Brain microvascular endothelial cell (primary cell): Measurements from ENCODE around the gene IL23R.
"Not testable (repeated sequence)": the region's sequence is repeated elsewhere in the genome, so short reads cannot be mapped to it uniquely, and the experiment has no call there.

Experiments
- DNase-seq: peaks from one replicate; pipeline ENCODE4 v3.0.0-alpha.2; 2020
- H3K27ac ChIP-seq: fragments of 250-450 bp; sonication (Bioruptor Pico); 2 replicates; pipeline ENCODE4 v1.5.1; 2020; ENCODE audit warnings: mild to moderate bottlenecking, moderate library complexity
- H3K27me3 ChIP-seq: fragments of 250-450 bp; sonication (Bioruptor Pico); replicated peaks from 2 replicates; pipeline ENCODE4 v1.5.1; 2020; ENCODE audit warnings: mild to moderate bottlenecking
- H3K36me3 ChIP-seq: fragments of 250-450 bp; sonication (Bioruptor Pico); replicated peaks from 2 replicates; pipeline ENCODE4 v1.5.1; 2020; ENCODE audit warnings: mild to moderate bottlenecking
- H3K4me3 ChIP-seq: 2 replicates; pipeline ENCODE4 v1.5.1; 2011; ENCODE audit warnings: low read depth, mild to moderate bottlenecking, control low read depth, low read length, moderate library complexity
- in situ Hi-C: cut with HindIII; loops from 2 replicates; pipeline ENCODE4 v1.10.0; 2017; ENCODE audit warnings: low sequenced_read_pairs, low pct_ligation_motif_present
- TF ChIP-seq, protein P1 (sequence below): IDR thresholded peaks from 2 replicates; pipeline ENCODE4 v1.5.1; 2011; ENCODE audit warnings: low read depth, mild to moderate bottlenecking, moderate library complexity, low read length, control low read depth, inconsistent platforms; ENCODE audit errors: missing control alignments

IL23R gene

DNA sequence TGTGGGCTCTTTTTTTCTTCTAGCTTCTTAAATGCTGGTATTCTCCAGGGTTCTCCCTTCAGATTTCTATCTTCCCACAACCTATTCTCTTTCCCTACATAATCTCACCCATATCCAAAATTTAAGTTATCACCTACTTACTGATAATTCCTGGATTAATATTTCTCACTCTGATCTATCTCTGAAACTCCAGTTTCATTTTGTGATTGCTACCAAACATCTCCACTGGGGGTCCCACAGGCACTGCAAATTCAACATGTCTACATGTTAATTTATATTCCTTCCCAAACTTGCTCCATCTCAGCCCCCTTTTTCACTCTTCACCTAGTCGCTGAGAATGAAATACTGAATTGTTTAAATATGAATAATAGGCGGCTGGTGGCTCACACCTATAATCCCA is 21.6 kb upstream of the IL23R start:
- no peak overlapping the region for H3K27ac ChIP-seq
- DNase-seq = no peak
- in situ Hi-C loops = no loop called here
- no peaks in the 10 kb centered on the region for H3K27me3 ChIP-seq
- no peak overlapping the region for H3K4me3 ChIP-seq
- TF ChIP-seq, protein P1, sequence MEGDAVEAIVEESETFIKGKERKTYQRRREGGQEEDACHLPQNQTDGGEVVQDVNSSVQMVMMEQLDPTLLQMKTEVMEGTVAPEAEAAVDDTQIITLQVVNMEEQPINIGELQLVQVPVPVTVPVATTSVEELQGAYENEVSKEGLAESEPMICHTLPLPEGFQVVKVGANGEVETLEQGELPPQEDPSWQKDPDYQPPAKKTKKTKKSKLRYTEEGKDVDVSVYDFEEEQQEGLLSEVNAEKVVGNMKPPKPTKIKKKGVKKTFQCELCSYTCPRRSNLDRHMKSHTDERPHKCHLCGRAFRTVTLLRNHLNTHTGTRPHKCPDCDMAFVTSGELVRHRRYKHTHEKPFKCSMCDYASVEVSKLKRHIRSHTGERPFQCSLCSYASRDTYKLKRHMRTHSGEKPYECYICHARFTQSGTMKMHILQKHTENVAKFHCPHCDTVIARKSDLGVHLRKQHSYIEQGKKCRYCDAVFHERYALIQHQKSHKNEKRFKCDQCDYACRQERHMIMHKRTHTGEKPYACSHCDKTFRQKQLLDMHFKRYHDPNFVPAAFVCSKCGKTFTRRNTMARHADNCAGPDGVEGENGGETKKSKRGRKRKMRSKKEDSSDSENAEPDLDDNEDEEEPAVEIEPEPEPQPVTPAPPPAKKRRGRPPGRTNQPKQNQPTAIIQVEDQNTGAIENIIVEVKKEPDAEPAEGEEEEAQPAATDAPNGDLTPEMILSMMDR = peak; percentile 66
- H3K36me3 ChIP-seq = no peaks in the 10 kb centered on the region

DNA sequence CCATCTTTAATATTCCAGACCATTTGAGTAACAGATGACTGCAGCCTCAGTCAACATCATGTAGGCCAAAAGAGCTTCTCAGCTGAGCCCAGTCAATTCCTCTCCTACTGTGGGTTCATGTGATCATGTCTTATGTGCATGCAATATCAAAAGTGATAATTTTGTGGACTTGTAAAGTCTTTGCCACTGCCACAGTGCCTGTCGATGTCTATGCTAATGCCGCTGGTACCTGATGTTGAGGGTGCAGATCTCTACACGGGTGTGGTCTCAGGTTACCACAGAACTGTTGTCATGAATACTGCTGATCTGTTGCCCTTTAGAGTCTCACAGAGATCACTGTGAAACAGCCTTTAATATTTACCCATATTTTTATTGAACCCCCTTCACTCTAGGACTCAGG is 20.2 kb upstream of the IL23R start:
- DNase-seq = no peak
- H3K27ac ChIP-seq = no peak overlapping the region
- in situ Hi-C loops = no loop called here
- TF ChIP-seq, protein P1 = no peak
- no peak overlapping the region for H3K4me3 ChIP-seq
- H3K27me3 ChIP-seq = no peaks in the 10 kb centered on the region
- no peaks in the 10 kb centered on the region for H3K36me3 ChIP-seq

GRCh38 chr1:67146539-67146938 is 19.7 kb upstream of the IL23R start:
- TF ChIP-seq, protein P1 = no peak
- Histone ChIP-seq H3K4me3 (no peak overlapping the region), H3K27ac (no peak overlapping the region), H3K36me3 (no peaks in the 10 kb centered on the region), H3K27me3 (no peaks in the 10 kb centered on the region)
- DNase-seq = no peak
- in situ Hi-C loops = no loop called here

GRCh38 chr1:67147973-67148372 is 18.3 kb upstream of the IL23R start:
- H3K27ac ChIP-seq, H3K4me3 ChIP-seq, DNase-seq, H3K36me3 ChIP-seq, H3K27me3 ChIP-seq, in situ Hi-C loops: not testable (repeated sequence)

DNA sequence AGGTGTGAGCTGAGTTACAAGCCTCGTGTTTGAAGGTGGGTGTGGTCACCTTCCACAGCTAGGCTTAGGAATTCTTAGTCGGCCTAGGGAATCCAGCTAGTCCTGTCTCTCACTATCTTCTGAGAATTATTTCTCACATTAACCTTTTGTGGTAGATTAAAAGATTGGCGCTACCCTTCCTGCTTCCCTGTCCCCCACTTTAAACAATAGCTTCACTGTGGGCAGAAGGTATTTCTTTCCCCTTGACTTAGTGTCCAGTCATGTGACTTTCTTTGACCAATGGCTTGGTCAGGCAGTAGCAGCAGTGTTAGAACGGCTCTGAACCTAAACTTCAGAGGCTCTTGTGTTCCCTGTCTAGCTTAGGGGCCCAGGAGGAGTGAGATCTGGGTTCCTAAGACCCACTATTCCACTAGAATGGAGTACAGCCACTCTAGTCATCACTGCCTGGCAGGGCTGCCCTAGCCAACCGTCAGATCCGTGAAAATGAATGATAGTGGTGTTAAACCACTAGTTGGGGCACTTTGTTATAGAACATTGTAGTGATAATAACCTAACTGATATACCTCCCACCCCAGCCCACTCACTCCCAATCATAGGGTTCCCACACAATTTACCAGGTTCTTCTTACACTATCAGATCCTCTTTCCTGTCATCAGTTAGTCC is 17.6 kb upstream of the IL23R start:
- Histone ChIP-seq H3K4me3 (no peak overlapping the region), H3K36me3 (no peaks in the 10 kb centered on the region), H3K27ac (no peak overlapping the region), H3K27me3 (peaks cover 3% of the 10 kb centered on the region)
- in situ Hi-C loops = no loop called here
- TF ChIP-seq, protein P1 = no peak
- no peak for DNase-seq

- peaks cover 3% of the 10 kb centered on the region for H3K27me3 ChIP-seq
- TF ChIP-seq, protein P1 = peak; percentile 89
- DNase-seq = peak; percentile 69
- no peaks in the 10 kb centered on the region for H3K36me3 ChIP-seq
- H3K27ac ChIP-seq = no peak overlapping the region
- in situ Hi-C loops = no loop called here
- H3K4me3 ChIP-seq = no peak overlapping the region
Measured at GRCh38 chr1:67149179-67149770, 17.0 kb upstream of the IL23R start.
